MCF 10A (cell line): ENCODE data around the gene SAMD4A. TPM values are rescaled to one million over a fixed set of nuclear protein-coding genes. Genes with fewer than 3 reads are reported as not detected.

Experiments used
- BruUV-seq: library from RNA; stranded (reverse); fragments of 400-500 nt; replicated peaks from 2 replicates; lab custom pipeline; 2021; lab: Mats Ljungman, UMichigan
- CTCF ChIA-PET: fragments of 300-600 bp; sonication (Branson Sonifier 250); formaldehyde crosslinking; extraction: SDS; loops from one replicate; lab custom pipeline; 2021; ENCODE audit warnings: antibody characterized with exemption, inconsistent platforms; lab: Yijun Ruan, JAX
- POLR2A ChIA-PET: fragments of 300-600, 350-650 bp; sonication (Branson Sonifier 250); formaldehyde crosslinking; extraction: SDS; loops from one replicate; lab custom pipeline; 2020; ENCODE audit warnings: antibody characterized with exemption, inconsistent platforms; lab: Yijun Ruan, JAX
- DNase-seq: peaks from one replicate; pipeline ENCODE4 v3.0.0-alpha.2; 2018; ENCODE audit not compliant: unreplicated experiment
- H3K27ac Mint-ChIP-seq: one replicate; pipeline ENCODE4 v1.8.0; 2022; ENCODE audit warnings: mild to moderate bottlenecking, low read depth, mixed read lengths; ENCODE audit not compliant: unreplicated experiment
- H3K27me3 Mint-ChIP-seq: one replicate; pipeline ENCODE4 v1.8.0; 2022; ENCODE audit warnings: mixed read lengths; ENCODE audit not compliant: insufficient read depth, unreplicated experiment
- H3K36me3 Mint-ChIP-seq: one replicate; pipeline ENCODE4 v1.8.0; 2022; ENCODE audit warnings: mild to moderate bottlenecking, moderate library complexity, mixed read lengths; ENCODE audit not compliant: insufficient read depth, unreplicated experiment
- H3K4me1 Mint-ChIP-seq: one replicate; pipeline ENCODE4 v1.8.0; 2022; ENCODE audit warnings: mixed read lengths; ENCODE audit not compliant: insufficient read depth, unreplicated experiment
- H3K4me3 Mint-ChIP-seq: one replicate; pipeline ENCODE4 v1.8.0; 2022; ENCODE audit warnings: mild to moderate bottlenecking, moderate library complexity, mixed read lengths; ENCODE audit not compliant: unreplicated experiment
- H3K9me3 Mint-ChIP-seq: one replicate; pipeline ENCODE4 v1.8.0; 2022; ENCODE audit warnings: mixed read lengths; ENCODE audit not compliant: unreplicated experiment
- CTCF ChIP-seq: fragments of 200-600 bp; IDR thresholded peaks from one replicate; pipeline ENCODE4 v1.8.0; 2022; ENCODE audit warnings: antibody characterized with exemption, mild to moderate bottlenecking; ENCODE audit not compliant: unreplicated experiment
- intact Hi-C: fragments of 100-400 bp; cut with micrococcal nuclease; formaldehyde crosslinking; loops from 2 replicates; pipeline ENCODE4 v1.14.1; 2022
- total RNA-seq: library from RNA; stranded (reverse); gene quantifications from 2 replicates; pipeline ENCODE4 v1.2.3, GENCODE V29; 2022

The SAMD4A gene
- total RNA-seq, 1 experiment from 2014 or later, result 63.5 TPM

DNA sequence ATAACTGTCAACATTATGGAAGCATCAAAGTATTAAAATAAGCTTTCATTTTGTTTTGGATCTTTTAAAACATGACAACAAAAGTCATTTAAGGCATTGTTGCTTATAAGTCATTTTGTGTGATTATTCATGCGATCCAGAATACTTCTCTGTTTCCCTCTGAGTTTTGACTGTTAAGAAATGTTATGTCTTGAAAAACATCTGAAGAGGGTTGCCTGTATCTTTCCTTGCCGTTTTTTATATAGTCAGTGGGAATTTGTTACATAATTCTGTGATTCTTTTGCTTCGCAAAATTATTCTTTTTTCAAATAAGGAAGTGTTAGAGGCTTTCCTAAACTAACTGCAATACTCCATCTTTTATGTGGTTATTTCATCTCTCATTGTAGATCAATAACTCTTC is 78.7 kb downstream of the SAMD4A start:
- no peaks in the 10 kb centered on the region for H3K27me3 Mint-ChIP-seq
- H3K27ac Mint-ChIP-seq, result no peak overlapping the region
- CTCF ChIA-PET, result interaction anchor here (0.6 kb wide), 1 partner anchor 282 kb away, joined by 3 read pairs; no protein-coding TSS in a partner anchor
- TF ChIP-seq CTCF, result no peak
- no peaks in the 10 kb centered on the region for H3K36me3 Mint-ChIP-seq
- BruUV-seq, result no TSS peak
- no peaks in the 10 kb centered on the region for H3K9me3 Mint-ChIP-seq
- H3K4me3 Mint-ChIP-seq, result no peak overlapping the region
- POLR2A ChIA-PET, result interaction anchor here (0.8 kb wide), 1 partner anchor 79 kb away, joined by 3 read pairs; the partner anchor contains the start of gene SAMD4A
- intact Hi-C loops, result no loop called here
- no peak for DNase-seq
- peaks cover 19% of the 10 kb centered on the region for H3K4me1 Mint-ChIP-seq

DNA sequence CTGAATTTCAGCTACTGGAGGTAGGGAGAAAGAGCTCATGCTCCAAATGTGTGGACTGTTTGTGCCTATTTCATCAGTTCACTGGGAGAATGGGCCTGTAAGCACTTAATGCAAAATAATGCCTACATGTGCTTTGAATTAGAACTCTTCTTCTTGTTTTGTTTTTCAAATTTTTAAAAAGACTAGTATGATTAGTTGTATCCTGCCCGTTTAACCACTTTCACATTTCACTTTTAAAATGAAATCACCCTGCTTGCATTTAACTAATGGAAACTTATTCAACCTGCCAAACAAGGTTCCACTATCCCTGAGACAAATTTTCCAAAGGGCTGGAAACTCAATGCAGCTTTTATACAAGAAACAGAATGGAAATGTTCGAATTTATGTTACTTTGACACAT is 79.7 kb downstream of the SAMD4A start:
- intact Hi-C loops, result no loop called here
- Mint-ChIP-seq H3K4me1 (peaks cover 22% of the 10 kb centered on the region), H3K27me3 (no peaks in the 10 kb centered on the region), H3K9me3 (no peaks in the 10 kb centered on the region), H3K4me3 (no peak overlapping the region), H3K27ac (no peak overlapping the region), H3K36me3 (no peaks in the 10 kb centered on the region)
- BruUV-seq, result no TSS peak
- POLR2A ChIA-PET, result interaction anchor here (0.6 to 1.1 kb wide), 3 partner anchors 14 to 55 kb away, joined by 3 read pairs; no protein-coding TSS in a partner anchor
- DNase-seq, result no peak
- TF ChIP-seq CTCF, result no peak
- CTCF ChIA-PET, result interaction anchor here (1.4 kb wide), 1 partner anchor 44 kb away, joined by 4 read pairs; no protein-coding TSS in a partner anchor

GRCh38 chr14:54647378-54647777 is 80.5 kb downstream of the SAMD4A start:
- POLR2A ChIA-PET, result interaction anchor here (0.7 to 1.1 kb wide), 3 partner anchors 13 to 80 kb away, joined by 3 to 4 read pairs (median 3); no protein-coding TSS in a partner anchor
- intact Hi-C loops, result no loop called here
- no peak for DNase-seq
- H3K4me1 Mint-ChIP-seq, result peaks cover 26% of the 10 kb centered on the region
- CTCF ChIA-PET, result interaction anchor here (1.4 kb wide), 1 partner anchor 43 kb away, joined by 4 read pairs; no protein-coding TSS in a partner anchor
- no TSS peak for BruUV-seq
- H3K36me3 Mint-ChIP-seq, result no peaks in the 10 kb centered on the region
- no peak for TF ChIP-seq CTCF
- H3K4me3 Mint-ChIP-seq, result no peak overlapping the region
- H3K27me3 Mint-ChIP-seq, result no peaks in the 10 kb centered on the region
- no peak overlapping the region for H3K27ac Mint-ChIP-seq
- H3K9me3 Mint-ChIP-seq, result no peaks in the 10 kb centered on the region

GRCh38 chr14:54649056-54649455 is 82.1 kb downstream of the SAMD4A start:
- TF ChIP-seq CTCF, result no peak
- no TSS peak for BruUV-seq
- H3K4me3 Mint-ChIP-seq, result no peak overlapping the region
- ChIA-PET POLR2A (interaction anchor here (0.8 to 1.4 kb wide), 6 partner anchors 18 to 83 kb away, joined by 3 to 5 read pairs (median 4); no protein-coding TSS in a partner anchor), CTCF (interaction anchor here (1.0 kb wide), 1 partner anchor 85 kb away, joined by 3 read pairs; no protein-coding TSS in a partner anchor)
- peaks cover 29% of the 10 kb centered on the region for H3K4me1 Mint-ChIP-seq
- H3K27ac Mint-ChIP-seq, result no peak overlapping the region
- no peaks in the 10 kb centered on the region for H3K9me3 Mint-ChIP-seq
- H3K27me3 Mint-ChIP-seq, result no peaks in the 10 kb centered on the region
- DNase-seq, result no peak
- no peaks in the 10 kb centered on the region for H3K36me3 Mint-ChIP-seq
- intact Hi-C loops, result no loop called here
